ENCODE data around the gene MYO7A.

DNA sequence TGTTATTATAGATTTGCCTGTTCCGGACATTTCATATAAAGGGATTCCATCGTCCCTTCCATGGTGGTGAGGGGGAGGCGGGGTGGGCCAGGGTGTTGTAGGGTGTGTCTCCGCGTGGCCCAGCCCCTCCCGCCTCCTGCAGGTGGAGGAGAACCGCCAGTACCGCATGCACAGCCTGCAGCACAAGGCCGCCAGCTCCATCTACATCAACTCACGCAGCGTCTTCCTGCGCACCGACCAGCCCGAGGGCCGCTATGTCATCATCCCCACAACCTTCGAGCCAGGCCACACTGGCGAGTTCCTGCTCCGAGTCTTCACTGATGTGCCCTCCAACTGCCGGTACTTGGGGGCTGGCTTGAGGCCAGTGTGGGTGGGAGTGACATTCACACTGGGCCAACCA, 7.5 kb upstream of the MYO7A start:
- TF ChIP-seq EP300 (IDR thresholded peaks at IDR 0.05), result no peak
- TF ChIP-seq, protein P1, sequence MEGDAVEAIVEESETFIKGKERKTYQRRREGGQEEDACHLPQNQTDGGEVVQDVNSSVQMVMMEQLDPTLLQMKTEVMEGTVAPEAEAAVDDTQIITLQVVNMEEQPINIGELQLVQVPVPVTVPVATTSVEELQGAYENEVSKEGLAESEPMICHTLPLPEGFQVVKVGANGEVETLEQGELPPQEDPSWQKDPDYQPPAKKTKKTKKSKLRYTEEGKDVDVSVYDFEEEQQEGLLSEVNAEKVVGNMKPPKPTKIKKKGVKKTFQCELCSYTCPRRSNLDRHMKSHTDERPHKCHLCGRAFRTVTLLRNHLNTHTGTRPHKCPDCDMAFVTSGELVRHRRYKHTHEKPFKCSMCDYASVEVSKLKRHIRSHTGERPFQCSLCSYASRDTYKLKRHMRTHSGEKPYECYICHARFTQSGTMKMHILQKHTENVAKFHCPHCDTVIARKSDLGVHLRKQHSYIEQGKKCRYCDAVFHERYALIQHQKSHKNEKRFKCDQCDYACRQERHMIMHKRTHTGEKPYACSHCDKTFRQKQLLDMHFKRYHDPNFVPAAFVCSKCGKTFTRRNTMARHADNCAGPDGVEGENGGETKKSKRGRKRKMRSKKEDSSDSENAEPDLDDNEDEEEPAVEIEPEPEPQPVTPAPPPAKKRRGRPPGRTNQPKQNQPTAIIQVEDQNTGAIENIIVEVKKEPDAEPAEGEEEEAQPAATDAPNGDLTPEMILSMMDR (IDR thresholded peaks at IDR 0.05), result no peak

Data from ovary (tissue), 3 donors.